Muscle layer of duodenum (tissue), 2 donors: ENCODE measurements around the gene IRF2.

Source experiments
- H3K27ac ChIP-seq: one replicate; pipeline ENCODE4 v1.7.0; 2013; ENCODE audit warnings: mild to moderate bottlenecking, low read length
- H3K27me3 ChIP-seq: one replicate; pipeline ENCODE4 v1.7.0; 2013; ENCODE audit warnings: low read depth, mild to moderate bottlenecking, control low read depth, low read length
- H3K36me3 ChIP-seq, 2 donors: one replicate each; pipeline ENCODE4 v1.7.0; 2013; ENCODE audit warnings: low read length in 2 of 2, control low read depth in 1 of 2, mild to moderate bottlenecking in 1 of 2; ENCODE audit not compliant: insufficient read depth in 2 of 2, control insufficient read depth in 1 of 2
- H3K4me1 ChIP-seq, 2 donors: one replicate each; pipeline ENCODE4 v1.7.0; 2013; ENCODE audit warnings: low read length in 2 of 2, mild to moderate bottlenecking in 2 of 2, control low read depth in 1 of 2, moderate library complexity in 1 of 2; ENCODE audit not compliant: insufficient read depth in 2 of 2, control insufficient read depth in 1 of 2
- H3K4me3 ChIP-seq, 2 donors: one replicate each; pipeline ENCODE4 v1.7.0; 2013; ENCODE audit warnings: low read length in 2 of 2, low read depth in 1 of 2, mild to moderate bottlenecking in 1 of 2
- H3K9me3 ChIP-seq, 2 donors: one replicate each; pipeline ENCODE4 v1.7.0; 2013; ENCODE audit warnings: low read length in 2 of 2, control low read depth in 1 of 2, mild to moderate bottlenecking in 1 of 2; ENCODE audit not compliant: control insufficient read depth in 1 of 2
- donor health status: healthy.

The IRF2 gene

DNA sequence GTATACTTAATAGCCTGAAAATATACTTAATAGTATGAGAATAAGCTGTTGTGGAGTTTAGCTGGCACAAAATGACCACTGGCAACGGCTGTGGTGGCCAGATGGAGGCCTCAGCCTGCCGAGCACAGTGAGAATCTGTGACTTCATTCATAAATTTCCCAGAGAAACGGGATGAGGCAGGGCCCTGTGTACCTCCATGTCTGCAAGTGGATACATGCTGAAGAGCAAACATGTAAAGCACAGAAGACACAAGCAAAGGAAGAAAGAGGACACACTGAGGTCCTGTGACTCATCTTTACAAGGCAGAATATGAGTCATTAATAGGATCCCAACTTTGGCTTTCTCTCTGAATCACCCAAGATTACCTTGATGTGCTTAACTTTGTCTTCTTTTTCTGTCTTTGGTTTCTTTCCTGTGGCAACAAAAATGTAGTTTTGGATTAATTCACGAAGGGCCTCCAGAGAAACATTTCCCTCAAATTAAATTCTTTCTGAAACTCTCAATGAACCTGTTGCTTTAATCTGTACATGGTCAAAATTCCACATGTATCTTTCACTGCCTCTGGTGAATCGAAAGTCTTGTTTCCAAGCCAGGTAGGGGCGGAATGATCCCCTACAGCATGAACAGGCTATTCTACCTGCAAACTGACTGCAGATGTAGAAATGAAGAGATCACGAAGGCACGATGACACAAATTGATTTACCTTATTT lies 56.4 kb downstream of the IRF2 start:
- no peaks in the 10 kb centered on the region for H3K9me3 ChIP-seq
- peak overlapping the region; percentile 81 for H3K27ac ChIP-seq
- H3K4me3 ChIP-seq: peak overlapping the region in 1 of 2 donors; percentile 37
- no peaks in the 10 kb centered on the region for H3K27me3 ChIP-seq
- peaks cover 20 to 27% of the 10 kb centered on the region in 2 donors for H3K36me3 ChIP-seq
- H3K4me1 ChIP-seq: peaks cover 15 to 17% of the 10 kb centered on the region in 2 donors

DNA sequence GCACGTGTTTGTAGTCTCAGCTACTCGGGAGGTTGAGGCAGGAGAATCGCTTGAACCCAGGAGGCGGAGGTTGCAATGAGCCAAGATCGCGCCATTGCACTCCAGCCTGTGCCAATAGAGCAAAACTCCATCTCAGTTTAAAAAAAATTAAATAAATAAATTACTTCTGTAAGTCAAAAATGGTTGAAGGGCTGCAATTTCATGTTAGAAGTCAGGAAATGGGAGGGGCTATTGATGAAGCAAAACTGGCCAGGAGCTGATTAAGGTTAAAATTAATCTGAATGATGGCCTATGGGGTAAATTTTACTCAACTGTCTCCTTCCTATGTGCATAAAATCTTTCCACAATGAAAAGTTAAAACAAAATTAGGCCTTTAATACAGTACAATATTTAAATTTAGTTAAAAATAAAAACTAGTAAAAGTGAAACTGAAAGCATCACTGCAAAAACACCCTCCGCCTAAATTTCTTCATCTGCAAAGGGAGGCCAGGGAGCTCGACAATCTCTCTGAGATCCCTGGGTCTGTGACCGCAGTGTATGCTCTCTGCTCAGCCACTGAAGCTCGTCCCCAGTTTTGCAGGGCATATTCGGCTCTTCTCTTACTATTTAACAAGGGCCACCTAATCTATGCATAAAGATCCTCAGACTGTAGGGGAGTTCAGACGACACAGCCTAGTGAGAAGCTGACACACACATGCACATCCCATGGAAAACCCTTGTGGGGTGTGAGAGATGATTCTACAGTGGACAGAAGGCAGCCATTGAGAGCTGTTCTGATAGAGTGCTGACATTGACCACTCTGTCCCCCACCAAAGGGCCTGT lies 57.2 kb downstream of the IRF2 start:
- H3K27me3 ChIP-seq: no peaks in the 10 kb centered on the region
- peak overlapping the region; percentile 81 for H3K27ac ChIP-seq
- peaks cover 18 to 27% of the 10 kb centered on the region in 2 donors for H3K36me3 ChIP-seq
- H3K9me3 ChIP-seq: no peaks in the 10 kb centered on the region
- peaks cover 15 to 17% of the 10 kb centered on the region in 2 donors for H3K4me1 ChIP-seq
- peak overlapping the region; percentile 37 to 40 for H3K4me3 ChIP-seq

DNA sequence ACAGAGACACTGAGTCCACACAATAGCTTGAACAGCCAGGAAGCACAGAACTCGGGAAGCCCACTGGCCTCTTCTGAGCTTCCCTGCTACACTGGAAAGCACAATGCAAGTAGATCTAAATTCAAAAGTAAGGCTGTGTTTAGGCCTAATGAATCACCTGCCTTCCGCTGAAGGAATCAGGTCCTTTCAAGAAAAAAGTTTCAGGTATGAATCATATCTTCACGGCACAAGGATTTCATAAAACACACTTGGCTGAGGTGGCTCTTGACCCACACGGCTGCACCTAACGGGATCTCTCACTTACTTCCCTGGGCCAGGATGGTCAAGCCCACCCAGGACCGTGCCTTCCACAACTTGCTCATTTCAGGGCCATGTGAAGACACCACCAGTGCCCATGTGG lies 59.3 kb downstream of the IRF2 start:
- Histone ChIP-seq H3K27ac (no peak overlapping the region), H3K4me1 (peaks cover 15 to 17% of the 10 kb centered on the region in 2 donors)

DNA sequence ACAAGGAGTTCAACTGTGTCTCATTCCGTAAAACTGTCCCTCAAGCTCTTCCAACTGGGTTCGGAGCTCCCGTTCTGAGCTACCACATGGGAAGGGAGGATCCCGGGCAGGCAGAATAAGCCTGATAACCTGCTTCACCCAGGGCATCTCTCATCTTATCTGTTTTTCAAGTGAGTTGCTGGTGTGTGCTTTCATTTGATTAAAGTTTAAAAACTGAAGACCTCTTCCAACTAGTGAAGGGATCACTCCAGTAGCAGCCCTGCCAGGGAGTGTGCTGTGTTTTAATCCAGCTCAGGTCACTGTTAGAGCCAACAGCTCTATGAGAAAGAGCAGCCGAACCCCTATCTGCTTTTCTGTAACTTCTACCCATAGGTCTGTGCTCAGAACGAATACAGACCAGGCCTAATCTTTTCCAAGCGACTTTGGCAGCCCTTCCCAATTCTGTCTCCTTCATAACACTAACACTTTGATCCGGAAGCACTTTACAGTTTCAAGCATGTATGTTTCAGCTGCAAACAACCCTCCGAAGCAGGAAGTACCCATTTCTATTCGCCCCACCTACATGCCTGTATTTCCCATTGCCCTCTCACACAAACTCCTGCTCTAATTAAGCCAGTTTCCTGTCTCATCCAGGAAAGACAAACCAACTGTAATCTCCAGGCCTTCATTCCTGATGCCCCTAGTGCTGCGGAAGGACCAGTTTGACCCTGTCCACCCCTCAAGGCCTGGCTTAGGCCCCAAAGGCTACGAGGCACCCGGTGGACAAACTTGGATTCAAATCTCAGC lies 60.9 kb downstream of the IRF2 start:
- peaks cover 14 to 16% of the 10 kb centered on the region in 2 donors for H3K36me3 ChIP-seq
- H3K9me3 ChIP-seq: no peaks in the 10 kb centered on the region
- no peak overlapping the region for H3K4me3 ChIP-seq
- no peaks in the 10 kb centered on the region for H3K27me3 ChIP-seq
- peaks cover 15 to 23% of the 10 kb centered on the region in 2 donors for H3K4me1 ChIP-seq
- peak overlapping the region; percentile 25 for H3K27ac ChIP-seq

More for the DNA sequence above, 59.3 kb downstream of the IRF2 start:
- peaks cover 18 to 27% of the 10 kb centered on the region in 2 donors for H3K36me3 ChIP-seq
- no peaks in the 10 kb centered on the region for H3K27me3 ChIP-seq
- no peaks in the 10 kb centered on the region for H3K9me3 ChIP-seq
- H3K4me3 ChIP-seq: no peak overlapping the region

DNA sequence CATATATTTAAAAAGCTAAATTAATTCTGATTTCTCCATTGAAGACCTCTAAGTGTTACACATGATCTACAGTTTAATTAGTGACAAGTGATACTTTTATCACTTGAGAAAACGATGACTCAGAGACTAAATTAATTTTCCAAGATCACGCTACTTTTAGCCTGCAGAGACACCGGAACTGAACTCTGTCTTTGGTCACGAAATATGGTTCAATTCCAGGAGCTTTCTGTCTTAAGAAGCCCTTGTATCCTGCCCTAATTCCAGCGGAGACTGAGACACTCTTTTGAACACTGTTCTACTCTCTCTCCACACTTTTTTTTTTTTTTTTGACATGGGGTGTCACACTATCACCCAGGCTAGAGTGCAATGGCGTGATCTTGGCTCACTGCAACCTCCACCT lies 63.6 kb downstream of the IRF2 start:
- Histone ChIP-seq H3K36me3 (peaks cover 15 to 19% of the 10 kb centered on the region in 2 donors), H3K9me3 (no peaks in the 10 kb centered on the region)

DNA sequence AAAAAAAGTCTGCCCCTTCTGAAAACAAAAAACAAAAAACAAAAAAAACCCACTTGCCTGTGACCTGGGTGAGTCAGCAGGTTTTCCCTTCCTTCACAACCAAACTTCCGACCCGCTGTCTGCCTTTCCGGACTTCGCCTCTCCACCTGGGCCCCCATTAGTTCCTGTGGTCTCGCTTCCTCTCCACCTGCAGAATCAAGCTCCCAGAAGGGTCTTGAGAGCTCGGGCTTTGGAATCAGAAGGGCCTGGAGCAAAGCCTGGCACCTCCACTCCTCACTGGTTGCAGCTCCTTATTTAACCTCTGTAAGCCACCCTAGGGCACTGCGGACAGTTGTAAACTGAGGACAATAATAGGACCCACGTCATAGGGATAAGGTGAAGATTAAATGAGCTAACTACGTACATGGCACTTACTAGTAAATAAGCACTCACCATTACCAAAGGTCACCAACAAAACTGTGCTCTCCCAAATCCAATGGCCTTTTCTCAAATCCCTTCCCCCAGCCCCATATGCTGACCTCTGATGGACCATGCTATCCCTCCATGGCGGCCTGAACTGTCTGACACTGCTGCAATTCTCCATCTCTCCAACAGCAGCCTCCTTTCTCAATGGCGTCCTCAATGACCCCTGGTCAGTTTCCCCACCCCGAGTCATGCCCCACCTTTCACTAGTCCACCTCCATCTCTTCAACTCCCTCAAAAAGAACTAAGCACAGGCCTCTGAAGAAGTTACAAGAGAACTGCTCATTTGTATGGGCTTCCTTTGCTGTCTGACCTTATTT lies 64.2 kb downstream of the IRF2 start:
- Histone ChIP-seq H3K27me3 (no peaks in the 10 kb centered on the region), H3K9me3 (no peaks in the 10 kb centered on the region), H3K4me3 (no peak overlapping the region), H3K4me1 (peaks cover 15 to 35% of the 10 kb centered on the region in 2 donors), H3K36me3 (peaks cover 19 to 22% of the 10 kb centered on the region in 2 donors), H3K27ac (no peak overlapping the region)

More for the DNA sequence above, 63.6 kb downstream of the IRF2 start:
- Histone ChIP-seq H3K27ac (no peak overlapping the region), H3K4me1 (peaks cover 15 to 35% of the 10 kb centered on the region in 2 donors), H3K4me3 (no peak overlapping the region), H3K27me3 (no peaks in the 10 kb centered on the region)

DNA sequence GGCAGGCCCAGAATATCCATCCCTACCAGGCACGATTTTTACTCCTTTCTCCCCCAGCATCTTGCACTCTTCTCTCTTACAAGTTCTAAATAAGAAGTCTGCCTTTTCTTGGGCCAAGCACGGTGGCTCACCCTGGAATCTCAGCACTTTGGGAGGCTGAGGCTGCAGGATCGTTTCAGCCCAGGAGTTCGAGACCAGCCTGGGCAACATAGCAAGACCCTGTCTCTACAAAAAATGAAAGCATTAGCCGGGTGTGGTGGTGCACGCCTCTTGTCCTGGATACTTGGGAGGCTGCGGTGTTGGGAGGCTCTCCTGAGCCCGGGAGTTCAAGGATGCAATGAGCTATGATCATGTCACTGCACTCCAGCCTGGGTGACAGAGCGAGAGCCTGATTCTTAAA lies 64.8 kb downstream of the IRF2 start:
- no peaks in the 10 kb centered on the region for H3K27me3 ChIP-seq
- no peak overlapping the region for H3K4me3 ChIP-seq
- H3K4me1 ChIP-seq: peaks cover 15 to 35% of the 10 kb centered on the region in 2 donors
- no peaks in the 10 kb centered on the region for H3K9me3 ChIP-seq
- H3K27ac ChIP-seq: no peak overlapping the region
- H3K36me3 ChIP-seq: peaks cover 20 to 22% of the 10 kb centered on the region in 2 donors

DNA sequence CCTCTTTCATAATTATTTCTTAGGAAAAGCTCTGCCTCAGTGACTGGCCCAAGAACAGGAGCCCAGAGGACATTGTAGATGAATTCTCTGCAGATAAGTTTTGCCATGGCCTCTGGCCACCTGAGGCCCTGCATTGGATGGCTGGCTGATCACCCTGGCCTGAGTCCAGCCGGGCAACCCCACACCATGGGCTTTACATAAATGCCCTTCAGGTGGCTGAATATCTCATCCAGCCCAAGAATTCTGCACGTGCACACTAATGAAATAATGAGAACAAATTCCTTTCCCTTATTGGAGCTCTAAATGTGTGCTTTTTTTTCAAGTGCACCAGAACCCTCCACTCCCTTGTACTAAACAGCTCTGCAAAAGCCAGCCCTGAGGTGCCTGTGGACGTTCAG lies 65.7 kb downstream of the IRF2 start:
- H3K4me1 ChIP-seq: peaks cover 12 to 33% of the 10 kb centered on the region in 2 donors
- no peak overlapping the region for H3K27ac ChIP-seq
- no peak overlapping the region for H3K4me3 ChIP-seq
- H3K9me3 ChIP-seq: no peaks in the 10 kb centered on the region
- H3K27me3 ChIP-seq: no peaks in the 10 kb centered on the region
- H3K36me3 ChIP-seq: peaks cover 16 to 23% of the 10 kb centered on the region in 2 donors

DNA sequence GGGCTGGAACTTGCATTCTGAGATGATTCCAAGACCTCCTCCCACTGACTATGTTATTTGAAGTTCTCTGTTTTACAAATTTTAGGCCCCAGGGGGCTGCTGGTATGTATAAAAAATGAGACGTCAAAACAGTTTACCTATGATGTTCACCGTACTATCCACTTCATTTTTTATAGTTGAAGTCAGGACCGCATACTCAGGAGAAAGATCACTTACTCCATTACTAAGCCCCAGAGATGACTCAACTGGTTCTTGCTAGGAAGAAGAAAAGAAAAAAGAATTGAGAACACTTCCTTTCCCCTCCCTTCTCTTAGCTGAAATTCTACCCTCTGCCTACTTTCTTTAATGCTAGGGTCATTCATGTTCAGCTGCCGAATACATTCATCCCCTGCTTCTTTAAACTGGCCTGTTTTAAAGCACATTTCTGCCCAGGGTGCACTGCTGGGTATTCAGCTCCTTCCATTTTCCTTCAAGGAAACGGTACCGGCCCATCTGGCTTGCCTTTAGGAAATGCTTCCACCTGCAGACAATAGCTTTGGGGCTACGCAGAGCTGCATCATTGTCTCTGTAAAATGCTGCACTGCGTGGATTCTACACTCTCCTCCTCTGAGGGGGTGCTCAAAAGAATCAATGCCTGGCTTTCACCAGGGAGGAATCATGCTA lies 66.2 kb downstream of the IRF2 start:
- H3K27ac ChIP-seq: peak overlapping the region; percentile 76
- H3K36me3 ChIP-seq: peaks cover 16 to 24% of the 10 kb centered on the region in 2 donors
- H3K27me3 ChIP-seq: no peaks in the 10 kb centered on the region
- peaks cover 10 to 28% of the 10 kb centered on the region in 2 donors for H3K4me1 ChIP-seq
- H3K4me3 ChIP-seq: no peak overlapping the region
- H3K9me3 ChIP-seq: no peaks in the 10 kb centered on the region

DNA sequence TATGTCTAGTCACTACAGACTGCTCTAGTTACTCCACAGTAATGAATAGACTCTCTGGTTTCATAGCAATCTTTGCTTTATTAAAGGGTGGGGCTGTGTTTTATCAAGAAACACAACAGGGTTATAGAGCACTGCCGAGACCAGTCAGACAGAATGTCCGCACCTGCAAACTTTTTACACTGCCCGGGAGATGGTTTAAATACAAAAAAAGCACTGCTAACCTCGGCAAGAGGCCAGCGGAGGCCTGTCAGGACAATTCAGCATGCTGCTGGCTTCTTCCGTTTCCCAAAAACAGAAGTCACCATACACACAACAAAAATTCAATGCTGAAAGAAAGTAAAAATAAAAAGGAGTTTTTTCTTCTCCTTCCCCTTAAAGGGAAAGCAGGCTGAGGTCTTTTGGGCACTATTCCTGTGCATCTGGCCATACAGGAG lies 67.4 kb downstream of the IRF2 start:
- H3K27me3 ChIP-seq: no peaks in the 10 kb centered on the region
- H3K4me1 ChIP-seq: peaks cover 10 to 27% of the 10 kb centered on the region in 2 donors
- H3K27ac ChIP-seq: peak overlapping the region; percentile 76
- no peaks in the 10 kb centered on the region for H3K9me3 ChIP-seq
- H3K36me3 ChIP-seq: peaks cover 26 to 34% of the 10 kb centered on the region in 2 donors
- no peak overlapping the region for H3K4me3 ChIP-seq
